Measurements from ENCODE around the gene MARK2. TPM values are rescaled to one million over a fixed set of nuclear protein-coding genes. Genes with fewer than 3 reads are reported as not detected.

The MARK2 gene
- total and polyA plus RNA-seq, 10 of the 15 experiments (the other 5 are each of a cell fraction or from before 2014, with no cell fraction given): 0.19 to 29.5 (median 13.2) TPM

- TF ChIP-seq E2F4 (IDR thresholded peaks at IDR 0.05; ENCODE audit: low read depth, low read length): no peak
These were observed 4.1 kb downstream of the MARK2 start (continued) for GRCh38 chr11:63843041-63843440.

- no peaks in the 10 kb centered on the region for H3K27me3 ChIP-seq (replicated peaks in 1 of 2; ENCODE audit: control insufficient read depth in 2 of 2, insufficient read depth in 2 of 2, low read length in 1 of 2)
- H3K4me2 ChIP-seq (ENCODE audit: control insufficient read depth, insufficient read depth): no peak overlapping the region; the same call in 1 of the 2 replicates
These were observed 5.9 kb downstream of the MARK2 start for GRCh38 chr11:63844836-63845235.

More at GRCh38 chr11:63844836-63845235, 5.9 kb downstream of the MARK2 start:
- Histone ChIP-seq H2AFZ (ENCODE audit: control insufficient read depth, low read depth, low read length) (no peak overlapping the region), H4K20me1 (ENCODE audit: control insufficient read depth, insufficient read depth) (peaks cover 9% of the 10 kb centered on the region), H3K4me1 (ENCODE audit: control insufficient read depth, insufficient read depth, low read length) (peaks cover 9% of the 10 kb centered on the region; the same call in 1 of the 2 replicates), H3K79me2 (ENCODE audit: control insufficient read depth, insufficient read depth, low read length) (peaks cover 80% of the 10 kb centered on the region), H3K9ac (ENCODE audit: control insufficient read depth, insufficient read depth, low read length) (no peak overlapping the region), H3K4me3 (no peak overlapping the region), H3K9me3 (replicated peaks; ENCODE audit: control insufficient read depth, insufficient read depth, low read length) (no peaks in the 10 kb centered on the region), H3K36me3 (ENCODE audit: control insufficient read depth in 2 of 2, insufficient read depth in 2 of 2, low read length in 1 of 2) (peaks cover 0 to 13% of the 10 kb centered on the region in 2 experiments; a peak in 3 of 4 replicates), H3K27ac (ENCODE audit: control insufficient read depth, insufficient read depth) (no peak overlapping the region)
- ChIA-PET CTCF (interaction anchor here (1.3 to 4.3 kb wide), 6 partner anchors 8 to 101 kb away, joined by 3 to 14 read pairs (median 6); no protein-coding TSS in a partner anchor), RAD21 (ENCODE audit: unreplicated experiment) (interaction anchor here (1.1 to 1.8 kb wide), 2 partner anchors 8 to 11 kb away, joined by 3 to 6 read pairs; no protein-coding TSS in a partner anchor), SMC1A (ENCODE audit: uncharacterized antibody, unreplicated experiment) (interaction anchor here (0.9 to 18.4 kb wide), 7 partner anchors 8 to 103 kb away, joined by 3 to 234 read pairs (median 6); no protein-coding TSS in a partner anchor), POLR2A (interaction anchor here (0.7 to 1.3 kb wide), 3 partner anchors 8 to 17 kb away, joined by 3 to 4 read pairs (median 3); no protein-coding TSS in a partner anchor)
- FAIRE-seq (no peak), DNase-seq (ENCODE audit: low read depth, low spot score) (no peak), ATAC-seq (no peak)
- 84% methylated on average over 4 of the region's 4 CpGs for WGBS (ENCODE audit: insufficient coverage, insufficient replicate concordance, low lambda C conversion rate, missing lambda C conversion rate)
- no TSS peak for BruUV-seq (replicated peaks)
- in situ Hi-C loops (cut with MboI): no loop called here
- intact Hi-C loops (cut with micrococcal nuclease; ENCODE audit: unreplicated experiment): no loop called here
- TF ChIP-seq E2F8 (IDR thresholded peaks at IDR 0.05; ENCODE audit: low read depth, partially characterized antibody) (no peak), RCOR1 (conservative IDR thresholded peaks at IDR 0.05; ENCODE audit: low read depth, low read length) (no peak), TCF12 (IDR thresholded peaks at IDR 0.05; ENCODE audit: low read depth, low read length) (no peak), REST (IDR thresholded peaks at IDR 0.05; ENCODE audit: low read depth, low read length) (no peak), FOS (IDR thresholded peaks at IDR 0.05; ENCODE audit: borderline replicate concordance, extremely low read depth, insufficient read length) (no peak), ESRRA (IDR thresholded peaks at IDR 0.05; ENCODE audit: low read length) (no peak), ATF7 (IDR thresholded peaks at IDR 0.05; ENCODE audit: low read depth) (no peak), POLR2A (IDR thresholded peaks at IDR 0.05; ENCODE audit: low read depth, low read length) (no peak), CBFB (IDR thresholded peaks at IDR 0.05; ENCODE audit: low read depth) (no peak), E2F4 (IDR thresholded peaks at IDR 0.05; ENCODE audit: low read depth, low read length) (no peak), SREBF1 (IDR thresholded peaks at IDR 0.05; ENCODE audit: low read length) (no peak), POLR2AphosphoS2 (IDR thresholded peaks at IDR 0.05; ENCODE audit: low read depth, low read length) (no peak), BACH1 (IDR thresholded peaks at IDR 0.05; ENCODE audit: borderline replicate concordance) (no peak)

Data from GM12878 (cell line).